Sigmoid colon (tissue), 7 donors: ENCODE results near the gene RRP7A. TPM values are rescaled to one million over a fixed set of nuclear protein-coding genes. Genes with fewer than 3 reads are reported as not detected.
"Not testable (repeated sequence)": the region's sequence is repeated elsewhere in the genome, so short reads cannot be mapped to it uniquely, and the experiment has no call there.

Source experiments
- DNase-seq: peaks from one replicate; pipeline ENCODE4 v3.0.0-alpha.2; 2019
- H3K27ac ChIP-seq, 4 donors: fragments of 200-600 bp; sonication (generic); one replicate each; pipeline ENCODE4 v1.5.1; 2016 to 2019; ENCODE audit warnings: mild to moderate bottlenecking in 1 of 4
- H3K27me3 ChIP-seq, 3 donors: fragments of 200-600 bp; sonication (generic); one replicate each; pipeline ENCODE4 v1.5.1; 2019; ENCODE audit warnings: mild to moderate bottlenecking in 1 of 3
- H3K36me3 ChIP-seq, 4 donors: fragments of 200-600 bp; sonication (generic); one replicate each; pipeline ENCODE4 v1.5.1; 2016 to 2019
- H3K4me1 ChIP-seq, 4 donors: fragments of 200-600 bp; sonication (generic); one replicate each; pipeline ENCODE4 v1.5.1; 2017 to 2019
- H3K4me3 ChIP-seq, 4 donors: fragments of 200-600 bp; sonication (generic); one replicate each; pipeline ENCODE4 v1.5.1; 2017 to 2019; ENCODE audit warnings: mild to moderate bottlenecking in 2 of 4, moderate library complexity in 1 of 4
- H3K9me3 ChIP-seq, 4 donors: fragments of 200-600 bp in 3 of 4; sonication (generic) in 3 of 4; one replicate each; pipeline versions ENCODE4 v1.5.1 to v1.6.1; 2013 to 2019
- EP300 ChIP-seq, 4 donors: sonication (generic); formaldehyde crosslinking; IDR thresholded peaks; one replicate each; pipeline ENCODE4 v1.6.1; 2017; ENCODE audit warnings: antibody characterized with exemption in 4 of 4
- POLR2A ChIP-seq, 2 donors: fragments of 450-650 bp; IDR thresholded peaks; one replicate each; pipeline ENCODE4 v1.6.1; 2016; ENCODE audit warnings: antibody characterized with exemption in 2 of 2, mild to moderate bottlenecking in 2 of 2, moderate library complexity in 2 of 2
- POLR2AphosphoS5 ChIP-seq, 4 donors: sonication (generic); formaldehyde crosslinking; IDR thresholded peaks; one replicate each; pipeline ENCODE4 v1.6.1; 2017; ENCODE audit warnings: antibody characterized with exemption in 4 of 4
- WGBS, 2 donors: extraction: QIAGEN DNeasy Blood & Tissue Kit; methylation state at CpG; one replicate each; pipeline ENCODE4 v1.1.7; 2013; 5-methylcytosine and 5-hydroxymethylcytosine counted together
- intact Hi-C: fragments of 100-400 bp; cut with DNase I; formaldehyde crosslinking; loops from one replicate; pipeline ENCODE4 v1.15.1; 2023
- polyA plus RNA-seq, 3 donors: library from polyadenylated mRNA; stranded (reverse); fragments of 200-250 nt; gene quantifications; one replicate each; pipeline ENCODE4 v1.2.3, GENCODE V29; 2013
- total RNA-seq, 4 donors: library from RNA; depleted of rRNA; stranded (reverse); fragments of >200 nt; gene quantifications; one replicate each; pipeline ENCODE4 v1.1.0, GENCODE V29; 2016
- TF ChIP-seq, protein P1 (sequence below), 4 experiments: fragments of 450-650 bp in 3 of 4; fragments of 200-600 bp in 1 of 4; IDR thresholded peaks; one replicate each; pipeline ENCODE4 v1.5.1; 2016 to 2019; ENCODE audit warnings: antibody characterized with exemption in 4 of 4, mild to moderate bottlenecking in 3 of 4, moderate library complexity in 2 of 4
- donor health status: healthy with polysubstance abuse.
- donor health status: Bipolar disorder and iron deficiency.
- donor health status: healthy.

Gene RRP7A
- total and polyA plus RNA-seq, 7 donors: 6.6 to 39.9 (median 19.6) TPM

DNA sequence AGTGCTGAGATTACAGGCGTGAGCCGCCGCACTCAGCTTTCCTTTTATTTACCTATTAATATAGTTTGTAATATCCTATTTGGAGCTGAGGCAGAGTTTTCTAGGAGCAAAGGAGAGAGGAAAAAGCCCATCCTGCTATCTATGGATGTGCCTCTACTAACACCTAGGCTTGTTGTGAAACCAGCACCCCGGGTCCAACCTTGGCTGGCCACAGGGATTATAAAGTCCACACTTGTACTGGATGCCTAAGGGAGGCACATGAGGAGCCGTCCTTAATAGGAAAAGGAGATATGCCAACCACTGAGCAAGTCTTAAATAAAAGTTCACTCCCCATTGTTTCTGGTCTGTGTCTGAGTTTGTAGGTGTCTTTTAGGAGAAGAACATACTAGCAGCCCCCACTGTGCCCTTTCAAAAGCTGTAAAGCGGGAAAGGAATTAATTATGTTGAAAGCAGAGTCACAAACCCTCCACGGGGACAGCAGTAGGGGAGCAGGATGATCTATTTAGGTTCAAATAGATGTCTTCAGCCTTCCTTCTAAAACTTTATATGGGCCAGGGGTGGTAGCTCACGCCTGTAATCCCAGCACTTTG is 29.3 kb downstream of the RRP7A start:
- Histone ChIP-seq H3K27ac (no peak overlapping the region), H3K9me3 (no peaks in the 10 kb centered on the region), H3K36me3 (no peaks in the 10 kb centered on the region), H3K4me1 (no peaks in the 10 kb centered on the region), H3K4me3 (no peak overlapping the region), H3K27me3 (no peaks in the 10 kb centered on the region)
- TF ChIP-seq, protein P1, sequence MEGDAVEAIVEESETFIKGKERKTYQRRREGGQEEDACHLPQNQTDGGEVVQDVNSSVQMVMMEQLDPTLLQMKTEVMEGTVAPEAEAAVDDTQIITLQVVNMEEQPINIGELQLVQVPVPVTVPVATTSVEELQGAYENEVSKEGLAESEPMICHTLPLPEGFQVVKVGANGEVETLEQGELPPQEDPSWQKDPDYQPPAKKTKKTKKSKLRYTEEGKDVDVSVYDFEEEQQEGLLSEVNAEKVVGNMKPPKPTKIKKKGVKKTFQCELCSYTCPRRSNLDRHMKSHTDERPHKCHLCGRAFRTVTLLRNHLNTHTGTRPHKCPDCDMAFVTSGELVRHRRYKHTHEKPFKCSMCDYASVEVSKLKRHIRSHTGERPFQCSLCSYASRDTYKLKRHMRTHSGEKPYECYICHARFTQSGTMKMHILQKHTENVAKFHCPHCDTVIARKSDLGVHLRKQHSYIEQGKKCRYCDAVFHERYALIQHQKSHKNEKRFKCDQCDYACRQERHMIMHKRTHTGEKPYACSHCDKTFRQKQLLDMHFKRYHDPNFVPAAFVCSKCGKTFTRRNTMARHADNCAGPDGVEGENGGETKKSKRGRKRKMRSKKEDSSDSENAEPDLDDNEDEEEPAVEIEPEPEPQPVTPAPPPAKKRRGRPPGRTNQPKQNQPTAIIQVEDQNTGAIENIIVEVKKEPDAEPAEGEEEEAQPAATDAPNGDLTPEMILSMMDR (IDR thresholded peaks at IDR 0.05): no peak
- TF ChIP-seq EP300 (IDR thresholded peaks at IDR 0.05) (no peak), POLR2AphosphoS5 (IDR thresholded peaks at IDR 0.05) (no peak), POLR2A (IDR thresholded peaks at IDR 0.05) (no peak)
- DNase-seq: no peak
- WGBS, 2 donors: 78 to 79% methylated on average over 8 of the region's 8 CpGs
- intact Hi-C loops: no loop called here

DNA sequence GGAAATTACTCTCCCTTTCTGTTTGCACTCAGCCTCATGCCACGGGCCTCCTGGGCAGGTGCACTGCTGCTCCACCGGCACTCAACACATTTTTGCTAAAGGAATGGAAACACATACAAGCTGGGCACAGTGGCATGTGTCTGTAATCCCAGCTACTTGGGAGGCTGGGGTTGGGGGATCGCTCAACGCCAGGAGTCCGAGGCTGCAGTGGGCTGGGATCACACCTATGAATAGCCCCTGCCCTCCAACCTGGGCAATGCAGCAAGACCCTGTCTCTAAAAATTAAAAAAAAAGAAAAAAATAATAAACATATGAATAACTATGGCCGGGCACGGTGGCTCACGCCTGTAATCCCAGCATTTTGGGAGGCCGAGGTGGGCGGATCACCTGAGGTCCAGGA is 30.6 kb downstream of the RRP7A start:
- H3K4me3 ChIP-seq: no peak overlapping the region
- no peak overlapping the region for H3K27ac ChIP-seq
- no peaks in the 10 kb centered on the region for H3K36me3 ChIP-seq
- intact Hi-C loops: no loop called here
- peak; percentile 9 for DNase-seq
- H3K27me3 ChIP-seq: peaks cover 0 to 7% (median 0%) of the 10 kb centered on the region in 3 donors
- H3K9me3 ChIP-seq: no peaks in the 10 kb centered on the region
- no peaks in the 10 kb centered on the region for H3K4me1 ChIP-seq
- WGBS, 2 donors: 82 to 90% methylated on average over 10 of the region's 10 CpGs
- TF ChIP-seq POLR2A (IDR thresholded peaks at IDR 0.05): no peak
- TF ChIP-seq POLR2AphosphoS5 (IDR thresholded peaks at IDR 0.05): no peak
- TF ChIP-seq, protein P1 (IDR thresholded peaks at IDR 0.05): no peak
- TF ChIP-seq EP300 (IDR thresholded peaks at IDR 0.05): no peak

DNA sequence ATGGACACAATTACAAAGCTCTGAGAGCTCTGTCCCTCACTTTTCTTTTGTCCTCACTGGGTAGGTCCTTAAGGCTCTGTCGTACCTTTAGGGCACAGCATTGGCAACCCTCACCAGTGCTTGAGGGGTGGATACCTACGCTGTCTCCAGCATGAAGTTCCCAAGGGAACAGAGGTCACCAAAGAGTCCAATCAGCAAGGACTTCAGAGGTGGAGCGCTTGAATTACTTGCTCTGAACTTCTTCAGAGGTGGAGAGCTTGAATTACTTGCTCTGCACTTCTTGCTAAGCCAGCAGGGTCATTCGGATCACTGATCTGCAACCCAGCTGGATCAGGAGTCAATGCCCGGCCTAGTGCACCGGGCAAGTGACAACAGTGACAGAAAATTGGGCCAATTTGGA is 35.1 kb downstream of the RRP7A start:
- Histone ChIP-seq H3K27me3 (peaks cover 0 to 7% (median 0%) of the 10 kb centered on the region in 3 donors), H3K27ac (no peak overlapping the region), H3K36me3 (no peaks in the 10 kb centered on the region), H3K9me3 (no peaks in the 10 kb centered on the region), H3K4me3 (no peak overlapping the region), H3K4me1 (no peaks in the 10 kb centered on the region)
- 44 to 82% methylated on average over 6 of the region's 6 CpGs for WGBS, 2 donors
- intact Hi-C loops: no loop called here
- no peak for DNase-seq
- TF ChIP-seq, protein P1 (IDR thresholded peaks at IDR 0.05): no peak
- TF ChIP-seq POLR2AphosphoS5 (IDR thresholded peaks at IDR 0.05) (no peak), POLR2A (IDR thresholded peaks at IDR 0.05) (no peak), EP300 (IDR thresholded peaks at IDR 0.05) (no peak)

DNA sequence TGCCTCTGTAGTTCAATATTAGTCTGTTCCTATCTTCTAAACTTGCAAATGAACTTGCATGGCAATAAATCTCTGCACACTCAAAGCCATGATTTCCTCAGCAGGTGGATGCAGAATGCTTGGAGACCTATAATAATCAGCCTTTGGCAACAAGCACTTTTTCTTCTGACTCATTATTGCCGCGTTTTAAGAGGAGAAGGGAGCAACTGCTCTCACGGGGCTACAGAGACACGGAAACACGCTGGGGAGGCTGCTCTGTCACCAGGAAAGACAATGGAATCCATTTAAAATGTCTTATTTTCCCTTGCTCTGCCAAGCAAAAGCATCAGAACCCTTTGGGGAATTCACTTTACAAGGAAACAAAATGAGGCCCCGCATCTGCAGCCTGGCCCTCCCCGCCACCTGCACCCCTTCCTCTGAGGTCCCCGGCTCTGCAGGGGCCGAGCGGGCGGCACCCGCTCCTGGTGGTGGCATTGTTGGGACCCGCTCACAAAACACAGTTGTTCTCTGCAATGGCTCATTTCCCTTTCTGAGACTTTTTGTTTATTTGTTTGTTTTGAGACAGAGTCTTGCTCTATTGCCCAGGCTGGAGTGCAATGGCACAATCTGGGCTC is 35.9 kb downstream of the RRP7A start:
- intact Hi-C loops, H3K27ac ChIP-seq, H3K27me3 ChIP-seq, H3K9me3 ChIP-seq, H3K4me3 ChIP-seq, DNase-seq, H3K4me1 ChIP-seq, H3K36me3 ChIP-seq: not testable (repeated sequence)
- 48 to 80% methylated on average over 3 of the region's 13 CpGs for WGBS, 2 donors

DNA sequence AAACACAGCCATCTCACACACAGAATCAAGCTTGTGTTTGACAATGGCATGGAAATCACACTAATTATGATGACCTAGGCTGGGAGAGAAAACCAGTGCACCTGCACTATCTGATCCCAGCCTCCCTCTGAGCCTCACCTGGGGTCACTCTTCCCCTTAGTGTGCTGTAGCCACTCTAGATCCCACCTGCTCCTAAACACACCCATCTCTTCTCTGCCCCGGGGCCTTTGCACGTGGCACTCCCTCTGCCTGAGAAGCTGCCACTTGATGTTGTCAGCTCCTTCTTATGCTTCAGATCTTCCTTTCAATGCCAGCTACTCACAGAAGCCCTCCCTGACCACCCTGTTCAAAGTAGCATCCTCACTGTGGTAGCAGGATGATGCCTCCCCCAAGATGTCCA is 44.5 kb downstream of the RRP7A start:
- WGBS, 2 donors: 92 to 98% methylated on average over 2 of the region's 2 CpGs
- H3K27me3 ChIP-seq: no peaks in the 10 kb centered on the region
- H3K4me1 ChIP-seq: no peaks in the 10 kb centered on the region
- intact Hi-C loops: no loop called here
- no peak for TF ChIP-seq POLR2A (IDR thresholded peaks at IDR 0.05)
- TF ChIP-seq, protein P1 (IDR thresholded peaks at IDR 0.05): no peak
- TF ChIP-seq POLR2AphosphoS5 (IDR thresholded peaks at IDR 0.05): no peak
- TF ChIP-seq EP300 (IDR thresholded peaks at IDR 0.05): no peak
- peak; percentile 28 for DNase-seq
- H3K27ac ChIP-seq: no peak overlapping the region
- no peak overlapping the region for H3K4me3 ChIP-seq
- H3K9me3 ChIP-seq: no peaks in the 10 kb centered on the region
- no peaks in the 10 kb centered on the region for H3K36me3 ChIP-seq
